Stomach (tissue), 4 donors: ENCODE measurements around the gene NENF.

Source experiments
- CTCF ChIP-seq, 7 experiments: fragments of 450-650 bp in 4 of 7; fragments of 200-600 bp in 3 of 7; sonication (generic) in 3 of 7; IDR thresholded peaks; one replicate each; pipeline ENCODE4 v1.5.1; 2016 to 2019; ENCODE audit warnings: antibody characterized with exemption in 7 of 7, control low read depth in 2 of 7, mild to moderate bottlenecking in 1 of 7
- EP300 ChIP-seq: sonication (generic); formaldehyde crosslinking; IDR thresholded peaks from one replicate; pipeline ENCODE4 v1.6.1; 2017; ENCODE audit warnings: antibody characterized with exemption
- POLR2A ChIP-seq, 4 donors: fragments of 450-650 bp; IDR thresholded peaks; one replicate each; pipeline ENCODE4 v1.6.1; 2016; ENCODE audit warnings: antibody characterized with exemption in 4 of 4, control low read depth in 2 of 4, mild to moderate bottlenecking in 1 of 4, moderate library complexity in 1 of 4
- POLR2AphosphoS5 ChIP-seq, 3 donors: sonication (generic); formaldehyde crosslinking; IDR thresholded peaks; one replicate each; pipeline ENCODE4 v1.6.1; 2016; ENCODE audit warnings: antibody characterized with exemption in 3 of 3

GRCh38 chr1:212446333-212446732 lies 13.6 kb downstream of the NENF start:
- TF ChIP-seq CTCF (IDR thresholded peaks at IDR 0.05) (no peak), POLR2AphosphoS5 (IDR thresholded peaks at IDR 0.05) (no peak), POLR2A (IDR thresholded peaks at IDR 0.05) (no peak), EP300 (no peak)
